ENCODE results near the gene FEZF2.

FEZF2 gene

GRCh38 chr3:62363275-62363674 lies 10.1 kb downstream of the FEZF2 start:
- no peak for DNase-seq (ENCODE audit: low read depth, low spot score)
- H3K9me3 ChIP-seq (ENCODE audit: low read depth, low read length) = no peaks in the 10 kb centered on the region

GRCh38 chr3:62361824-62362223 lies 11.5 kb downstream of the FEZF2 start:
- H3K9me3 ChIP-seq (ENCODE audit: low read depth, low read length) = no peaks in the 10 kb centered on the region
- DNase-seq (ENCODE audit: low read depth, low spot score) = no peak
- H3K36me3 ChIP-seq (ENCODE audit: insufficient read depth, low read length) = no peaks in the 10 kb centered on the region

More at GRCh38 chr3:62363275-62363674, 10.1 kb downstream of the FEZF2 start:
- no peak overlapping the region for H3K27ac ChIP-seq
- no peak overlapping the region for H3K4me3 ChIP-seq
- TF ChIP-seq POLR2AphosphoS5 (IDR thresholded peaks at IDR 0.05; ENCODE audit: borderline replicate concordance, low read depth, low read length) (no peak), EZH2 (IDR thresholded peaks at IDR 0.05) (no peak), FOXP2 (optimal IDR thresholded peaks at IDR 0.05; ENCODE audit: control extremely low read depth, extremely low read length, insufficient read depth) (no peak)
- no peaks in the 10 kb centered on the region for H3K36me3 ChIP-seq (ENCODE audit: insufficient read depth, low read length)
- no peak overlapping the region for H3K9ac ChIP-seq (ENCODE audit: insufficient read length)

GRCh38 chr3:62361261-62361660 lies 12.1 kb downstream of the FEZF2 start:
- no peak overlapping the region for H3K27ac ChIP-seq
- H3K9ac ChIP-seq (ENCODE audit: insufficient read length) = no peak overlapping the region
- TF ChIP-seq EZH2 (IDR thresholded peaks at IDR 0.05) (no peak), POLR2AphosphoS5 (IDR thresholded peaks at IDR 0.05; ENCODE audit: borderline replicate concordance, low read depth, low read length) (no peak), FOXP2 (optimal IDR thresholded peaks at IDR 0.05; ENCODE audit: control extremely low read depth, extremely low read length, insufficient read depth) (no peak)
- DNase-seq (ENCODE audit: low read depth, low spot score) = no peak
- no peak overlapping the region for H3K4me3 ChIP-seq
- no peaks in the 10 kb centered on the region for H3K9me3 ChIP-seq (ENCODE audit: low read depth, low read length)
- H3K36me3 ChIP-seq (ENCODE audit: insufficient read depth, low read length) = no peaks in the 10 kb centered on the region

More at GRCh38 chr3:62361824-62362223, 11.5 kb downstream of the FEZF2 start:
- H3K4me3 ChIP-seq = no peak overlapping the region
- TF ChIP-seq FOXP2 (optimal IDR thresholded peaks at IDR 0.05; ENCODE audit: control extremely low read depth, extremely low read length, insufficient read depth) = no peak
- no peak for TF ChIP-seq POLR2AphosphoS5 (IDR thresholded peaks at IDR 0.05; ENCODE audit: borderline replicate concordance, low read depth, low read length)
- no peak for TF ChIP-seq EZH2 (IDR thresholded peaks at IDR 0.05)
- no peak overlapping the region for H3K27ac ChIP-seq
- no peak overlapping the region for H3K9ac ChIP-seq (ENCODE audit: insufficient read length)

GRCh38 chr3:62359531-62359930 lies 13.8 kb downstream of the FEZF2 start:
- Histone ChIP-seq H3K9me3 (ENCODE audit: low read depth, low read length) (no peaks in the 10 kb centered on the region), H3K27ac (no peak overlapping the region), H3K4me3 (no peak overlapping the region), H3K9ac (ENCODE audit: insufficient read length) (no peak overlapping the region), H3K36me3 (ENCODE audit: insufficient read depth, low read length) (no peaks in the 10 kb centered on the region)
- TF ChIP-seq EZH2 (IDR thresholded peaks at IDR 0.05) (no peak), FOXP2 (optimal IDR thresholded peaks at IDR 0.05; ENCODE audit: control extremely low read depth, extremely low read length, insufficient read depth) (no peak), POLR2AphosphoS5 (IDR thresholded peaks at IDR 0.05; ENCODE audit: borderline replicate concordance, low read depth, low read length) (no peak)
- DNase-seq (ENCODE audit: low read depth, low spot score) = no peak

- TF ChIP-seq POLR2AphosphoS5 (IDR thresholded peaks at IDR 0.05; ENCODE audit: borderline replicate concordance, low read depth, low read length) (no peak), EZH2 (IDR thresholded peaks at IDR 0.05) (no peak), FOXP2 (optimal IDR thresholded peaks at IDR 0.05; ENCODE audit: control extremely low read depth, extremely low read length, insufficient read depth) (no peak)
- DNase-seq (ENCODE audit: low read depth, low spot score) = no peak
- Histone ChIP-seq H3K4me3 (no peak overlapping the region), H3K27ac (no peak overlapping the region), H3K36me3 (ENCODE audit: insufficient read depth, low read length) (no peaks in the 10 kb centered on the region), H3K9ac (ENCODE audit: insufficient read length) (no peak overlapping the region), H3K9me3 (ENCODE audit: low read depth, low read length) (no peaks in the 10 kb centered on the region)
These were observed 17.0 kb downstream of the FEZF2 start for GRCh38 chr3:62356356-62356755.

GRCh38 chr3:62355703-62356102 lies 17.6 kb downstream of the FEZF2 start:
- TF ChIP-seq EZH2 (IDR thresholded peaks at IDR 0.05) = no peak
- no peak for TF ChIP-seq FOXP2 (optimal IDR thresholded peaks at IDR 0.05; ENCODE audit: control extremely low read depth, extremely low read length, insufficient read depth)
- TF ChIP-seq POLR2AphosphoS5 (IDR thresholded peaks at IDR 0.05; ENCODE audit: borderline replicate concordance, low read depth, low read length) = no peak
- Histone ChIP-seq H3K4me3 (no peak overlapping the region), H3K27ac (no peak overlapping the region), H3K9me3 (ENCODE audit: low read depth, low read length) (no peaks in the 10 kb centered on the region), H3K9ac (ENCODE audit: insufficient read length) (no peak overlapping the region), H3K36me3 (ENCODE audit: insufficient read depth, low read length) (no peaks in the 10 kb centered on the region)
- no peak for DNase-seq (ENCODE audit: low read depth, low spot score)

GRCh38 chr3:62343755-62344154 lies 29.6 kb downstream of the FEZF2 start:
- H3K27ac ChIP-seq = no peak overlapping the region
- H3K36me3 ChIP-seq (ENCODE audit: insufficient read depth, low read length) = no peaks in the 10 kb centered on the region
- no peak overlapping the region for H3K9ac ChIP-seq (ENCODE audit: insufficient read length)
- H3K9me3 ChIP-seq (ENCODE audit: low read depth, low read length) = no peaks in the 10 kb centered on the region
- DNase-seq (ENCODE audit: low read depth, low spot score) = no peak
- no peak overlapping the region for H3K4me3 ChIP-seq
- no peak for TF ChIP-seq EZH2 (IDR thresholded peaks at IDR 0.05)
- TF ChIP-seq FOXP2 (optimal IDR thresholded peaks at IDR 0.05; ENCODE audit: control extremely low read depth, extremely low read length, insufficient read depth) = no peak
- TF ChIP-seq POLR2AphosphoS5 (IDR thresholded peaks at IDR 0.05; ENCODE audit: borderline replicate concordance, low read depth, low read length) = no peak

GRCh38 chr3:62335196-62335595 lies 38.2 kb downstream of the FEZF2 start:
- Histone ChIP-seq H3K36me3 (ENCODE audit: insufficient read depth, low read length) (no peaks in the 10 kb centered on the region), H3K9ac (ENCODE audit: insufficient read length) (no peak overlapping the region), H3K4me3 (no peak overlapping the region), H3K9me3 (ENCODE audit: low read depth, low read length) (no peaks in the 10 kb centered on the region), H3K27ac (no peak overlapping the region)
- no peak for DNase-seq (ENCODE audit: low read depth, low spot score)
- TF ChIP-seq EZH2 (IDR thresholded peaks at IDR 0.05) = no peak
- TF ChIP-seq FOXP2 (optimal IDR thresholded peaks at IDR 0.05; ENCODE audit: control extremely low read depth, extremely low read length, insufficient read depth) = no peak
- TF ChIP-seq POLR2AphosphoS5 (IDR thresholded peaks at IDR 0.05; ENCODE audit: borderline replicate concordance, low read depth, low read length) = no peak

- no peak overlapping the region for H3K4me3 ChIP-seq
- no peak overlapping the region for H3K27ac ChIP-seq
- no peaks in the 10 kb centered on the region for H3K36me3 ChIP-seq (ENCODE audit: insufficient read depth, low read length)
- no peaks in the 10 kb centered on the region for H3K9me3 ChIP-seq (ENCODE audit: low read depth, low read length)
- DNase-seq (ENCODE audit: low read depth, low spot score) = no peak
- TF ChIP-seq POLR2AphosphoS5 (IDR thresholded peaks at IDR 0.05; ENCODE audit: borderline replicate concordance, low read depth, low read length) (no peak), EZH2 (IDR thresholded peaks at IDR 0.05) (no peak), FOXP2 (optimal IDR thresholded peaks at IDR 0.05; ENCODE audit: control extremely low read depth, extremely low read length, insufficient read depth) (no peak)
- no peak overlapping the region for H3K9ac ChIP-seq (ENCODE audit: insufficient read length)
These were observed 40.5 kb downstream of the FEZF2 start for GRCh38 chr3:62332835-62333244.

All from SK-N-MC (cell line).